Type B pancreatic cell (in vitro differentiated cells): ENCODE data around the gene AGXT. TPM values are rescaled to one million over a fixed set of nuclear protein-coding genes. Genes with fewer than 3 reads are reported as not detected.
A peak's percentile ranks its signal among the peaks of the same experiment; 100 is the strongest.

Experiments
- DNase-seq: peaks from one replicate; pipeline ENCODE4 v3.0.0; 2021; ENCODE audit warnings: mixed read lengths; ENCODE audit not compliant: unreplicated experiment; ENCODE audit errors: extremely low spot score
- H3K27ac Mint-ChIP-seq: 2 replicates; pipeline ENCODE4 v1.8.0; 2021; ENCODE audit warnings: mild to moderate bottlenecking, mixed read lengths
- H3K27me3 Mint-ChIP-seq: 2 replicates; pipeline ENCODE4 v1.8.0; 2021; ENCODE audit warnings: mixed read lengths
- H3K36me3 Mint-ChIP-seq: 2 replicates; pipeline ENCODE4 v1.8.0; 2021; ENCODE audit warnings: mixed read lengths
- H3K4me1 Mint-ChIP-seq: one replicate; pipeline ENCODE4 v1.8.0; 2021; ENCODE audit warnings: mixed read lengths; ENCODE audit not compliant: unreplicated experiment
- H3K4me3 Mint-ChIP-seq: 2 replicates; pipeline ENCODE4 v1.8.0; 2021; ENCODE audit warnings: mild to moderate bottlenecking, mixed read lengths
- H3K9me3 Mint-ChIP-seq: 2 replicates; pipeline ENCODE4 v1.8.0; 2021; ENCODE audit warnings: mixed read lengths
- CTCF ChIP-seq: fragments of 200-600 bp; sonication (generic); conservative IDR thresholded peaks from 2 replicates; pipeline ENCODE4 v1.5.0; 2021; ENCODE audit warnings: antibody characterized with exemption, mild to moderate bottlenecking
- long read RNA-seq: library from polyadenylated mRNA; unstranded; transcript quantifications from one replicate; pipeline ENCODE4 v2.0.0, GENCODE V29; 2020
- total RNA-seq: library from RNA; stranded (reverse); gene quantifications from 2 replicates; pipeline ENCODE4 v1.2.1, GENCODE V29; 2021; ENCODE audit warnings: low replicate concordance

Gene AGXT
- total RNA-seq: 0.51 and 1.00 TPM in 2 replicates
- long read RNA-seq, partial matches to known transcripts: 0 of 4 reads
- long read RNA-seq, other reads (novel, unspliced or antisense): 3 of 4 reads

DNA sequence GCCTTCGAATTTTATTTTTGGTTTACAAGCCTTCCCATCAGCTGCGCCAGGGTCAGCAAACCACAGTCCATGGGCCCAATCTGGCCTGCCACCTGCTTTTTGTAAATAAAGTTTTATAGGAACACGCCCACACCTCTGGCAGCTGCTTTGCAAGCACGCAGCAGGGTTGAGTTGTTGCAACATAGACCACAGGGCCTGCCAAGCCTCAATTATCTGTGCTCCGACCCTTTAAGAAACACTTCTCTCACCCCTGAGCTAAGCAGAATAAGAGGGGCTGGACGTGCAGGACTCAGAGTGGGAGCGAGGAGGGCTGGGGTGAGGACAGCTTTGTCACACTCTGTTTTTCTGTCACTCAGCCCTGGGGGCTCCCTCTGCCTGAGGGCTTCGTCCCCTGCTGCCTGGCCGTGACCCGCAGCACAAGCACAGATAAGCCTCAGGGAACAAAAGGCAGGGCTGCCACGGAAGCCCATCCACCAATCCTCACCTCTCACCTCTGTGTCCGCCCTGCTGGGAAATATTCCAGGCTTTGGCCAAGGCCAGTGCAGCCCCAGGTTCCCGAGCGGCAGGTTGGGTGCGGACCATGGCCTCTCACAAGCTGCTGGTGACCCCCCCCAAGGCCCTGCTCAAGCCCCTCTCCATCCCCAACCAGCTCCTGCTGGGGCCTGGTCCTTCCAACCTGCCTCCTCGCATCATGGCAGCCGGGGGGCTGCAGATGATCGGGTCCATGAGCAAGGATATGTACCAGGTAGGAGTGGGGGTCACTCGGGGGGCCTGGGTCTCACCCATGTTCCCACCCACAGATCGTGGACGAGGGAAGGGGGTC, at the start of gene AGXT:
Gene AGXT, plus strand, starts transcription at position 539 of the 823 bp plus-strand sequence. Its CDS starts 42 bp downstream, at position 581.
- H3K4me1 Mint-ChIP-seq: peaks cover 16% of the 10 kb centered on the region
- DNase-seq: no peak
- H3K27me3 Mint-ChIP-seq: no peaks in the 10 kb centered on the region
- TF ChIP-seq CTCF: no peak
- no peak within 1 kb of the TSS for H3K4me3 Mint-ChIP-seq
- no peaks in the 10 kb centered on the region for H3K9me3 Mint-ChIP-seq
- no peaks in the 10 kb centered on the region for H3K36me3 Mint-ChIP-seq
- H3K27ac Mint-ChIP-seq: no peak within 1 kb of the TSS

GRCh38 chr2:240819126-240819857, 49.3 kb upstream of the AGXT start:
- Mint-ChIP-seq H3K4me3 (peak overlapping the region; percentile 78), H3K36me3 (peaks cover 8% of the 10 kb centered on the region), H3K27me3 (peaks cover 45% of the 10 kb centered on the region), H3K4me1 (peaks cover 5% of the 10 kb centered on the region), H3K9me3 (peaks cover 2% of the 10 kb centered on the region), H3K27ac (no peak overlapping the region)
- TF ChIP-seq CTCF: no peak
- DNase-seq: peak; percentile 69

GRCh38 chr2:240819858-240820606, 48.6 kb upstream of the AGXT start, which contains the start of gene KIF1A:
Gene KIF1A (minus strand): TSS chr2:240820219. CDS start chr2:240797752, 22,467 bp downstream.
- Mint-ChIP-seq H3K4me3 (peak within 1 kb of the TSS; percentile 78), H3K27ac (peak within 1 kb of the TSS; percentile 80), H3K4me1 (peaks cover 5% of the 10 kb centered on the region), H3K9me3 (no peaks in the 10 kb centered on the region), H3K36me3 (peaks cover 6% of the 10 kb centered on the region), H3K27me3 (peaks cover 52% of the 10 kb centered on the region)
- DNase-seq: peak; percentile 77
- TF ChIP-seq CTCF: no peak

DNA sequence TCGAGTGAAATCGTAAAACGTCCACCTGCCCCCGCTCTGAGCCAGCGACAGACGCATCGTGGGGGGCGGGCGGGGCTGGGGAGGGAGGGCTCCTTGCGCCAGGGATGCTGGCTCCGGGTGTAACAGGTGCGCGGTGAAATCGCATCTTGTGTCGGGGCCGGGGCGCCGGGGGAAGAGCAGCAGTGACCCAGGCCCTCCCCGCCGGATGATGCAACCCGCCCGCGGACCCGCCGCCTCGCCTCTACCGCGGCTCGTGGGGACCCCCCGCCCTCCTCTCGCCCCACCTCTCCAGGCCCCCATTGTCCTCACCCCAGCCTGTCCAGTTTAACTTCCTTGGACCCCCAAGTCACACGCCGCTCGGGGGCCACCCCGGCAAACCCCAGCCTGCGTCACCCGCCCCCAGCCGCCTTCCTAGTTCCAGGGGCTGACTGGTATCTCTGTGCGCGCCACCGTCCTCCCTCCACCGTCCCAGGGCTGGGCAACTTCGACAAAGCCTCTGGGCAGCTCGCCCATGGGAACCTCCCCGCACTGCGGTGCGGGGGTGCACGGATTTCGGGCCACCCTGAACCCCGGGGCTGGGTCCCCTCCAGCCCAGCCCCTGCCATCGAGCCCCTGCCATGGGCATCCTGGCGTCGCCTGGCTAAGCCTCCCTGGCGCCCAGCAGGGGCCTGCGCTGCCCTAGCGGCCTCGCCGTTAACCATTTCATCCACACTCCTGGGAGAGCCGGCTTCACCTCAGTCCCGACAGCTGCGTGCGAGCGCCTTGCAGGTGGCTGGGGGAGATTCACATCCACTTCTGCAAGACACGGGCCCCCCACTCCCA, 47.8 kb upstream of the AGXT start:
- peak overlapping the region; percentile 65 for H3K4me3 Mint-ChIP-seq
- peaks cover 5% of the 10 kb centered on the region for H3K4me1 Mint-ChIP-seq
- H3K27ac Mint-ChIP-seq: peak overlapping the region; percentile 80
- peaks cover 59% of the 10 kb centered on the region for H3K27me3 Mint-ChIP-seq
- DNase-seq: no peak
- H3K9me3 Mint-ChIP-seq: no peaks in the 10 kb centered on the region
- peak; percentile 45 for TF ChIP-seq CTCF
- peaks cover 6% of the 10 kb centered on the region for H3K36me3 Mint-ChIP-seq
